GM10248 (cell line): ENCODE data around the gene DOCK7.
A peak's percentile ranks its signal among the peaks of the same experiment; 100 is the strongest.

ENCODE experiments used
- CTCF ChIA-PET: fragments of 300-600 bp; sonication (Branson Sonifier 250); formaldehyde crosslinking; extraction: SDS; loops from one replicate; lab custom pipeline; 2021; ENCODE audit warnings: antibody characterized with exemption; lab: Yijun Ruan, JAX
- POLR2A ChIA-PET: fragments of 350-650 bp; sonication (Branson Sonifier 250); formaldehyde crosslinking; extraction: SDS; loops from one replicate; lab custom pipeline; 2020; ENCODE audit warnings: antibody characterized with exemption; lab: Yijun Ruan, JAX
- DNase-seq: peaks from one replicate; pipeline ENCODE4 v3.0.0; 2012; ENCODE audit errors: extremely low spot score
- TF ChIP-seq, protein P1 (sequence below): IDR thresholded peaks from 2 replicates; pipeline ENCODE4 v1.5.1; 2012; ENCODE audit warnings: mild to moderate bottlenecking, low read depth; ENCODE audit errors: extremely low read depth, missing control alignments, control extremely low read depth

Gene DOCK7

DNA sequence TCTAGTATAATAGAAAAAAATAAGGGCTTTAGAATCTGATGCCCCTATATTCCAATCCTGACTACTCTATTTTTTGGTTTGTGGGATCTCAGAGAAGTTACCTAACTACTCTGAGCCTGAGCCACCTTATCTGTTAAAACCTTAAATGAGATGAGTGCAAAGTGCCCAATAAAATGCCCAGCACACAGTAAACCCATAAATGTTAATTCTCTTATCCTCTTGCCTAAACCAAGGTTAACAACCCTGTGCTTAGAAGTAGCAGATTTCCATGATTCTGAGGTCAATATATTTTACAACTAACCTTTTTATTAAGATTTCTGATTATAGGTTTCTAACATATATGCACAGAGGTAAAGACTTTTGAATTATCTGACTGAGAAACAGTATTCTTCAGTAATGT, 35.8 kb downstream of the DOCK7 start:
- CTCF ChIA-PET: no interaction called here
- TF ChIP-seq, protein P1, sequence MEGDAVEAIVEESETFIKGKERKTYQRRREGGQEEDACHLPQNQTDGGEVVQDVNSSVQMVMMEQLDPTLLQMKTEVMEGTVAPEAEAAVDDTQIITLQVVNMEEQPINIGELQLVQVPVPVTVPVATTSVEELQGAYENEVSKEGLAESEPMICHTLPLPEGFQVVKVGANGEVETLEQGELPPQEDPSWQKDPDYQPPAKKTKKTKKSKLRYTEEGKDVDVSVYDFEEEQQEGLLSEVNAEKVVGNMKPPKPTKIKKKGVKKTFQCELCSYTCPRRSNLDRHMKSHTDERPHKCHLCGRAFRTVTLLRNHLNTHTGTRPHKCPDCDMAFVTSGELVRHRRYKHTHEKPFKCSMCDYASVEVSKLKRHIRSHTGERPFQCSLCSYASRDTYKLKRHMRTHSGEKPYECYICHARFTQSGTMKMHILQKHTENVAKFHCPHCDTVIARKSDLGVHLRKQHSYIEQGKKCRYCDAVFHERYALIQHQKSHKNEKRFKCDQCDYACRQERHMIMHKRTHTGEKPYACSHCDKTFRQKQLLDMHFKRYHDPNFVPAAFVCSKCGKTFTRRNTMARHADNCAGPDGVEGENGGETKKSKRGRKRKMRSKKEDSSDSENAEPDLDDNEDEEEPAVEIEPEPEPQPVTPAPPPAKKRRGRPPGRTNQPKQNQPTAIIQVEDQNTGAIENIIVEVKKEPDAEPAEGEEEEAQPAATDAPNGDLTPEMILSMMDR: no peak
- POLR2A ChIA-PET: no interaction called here
- DNase-seq: no peak

DNA sequence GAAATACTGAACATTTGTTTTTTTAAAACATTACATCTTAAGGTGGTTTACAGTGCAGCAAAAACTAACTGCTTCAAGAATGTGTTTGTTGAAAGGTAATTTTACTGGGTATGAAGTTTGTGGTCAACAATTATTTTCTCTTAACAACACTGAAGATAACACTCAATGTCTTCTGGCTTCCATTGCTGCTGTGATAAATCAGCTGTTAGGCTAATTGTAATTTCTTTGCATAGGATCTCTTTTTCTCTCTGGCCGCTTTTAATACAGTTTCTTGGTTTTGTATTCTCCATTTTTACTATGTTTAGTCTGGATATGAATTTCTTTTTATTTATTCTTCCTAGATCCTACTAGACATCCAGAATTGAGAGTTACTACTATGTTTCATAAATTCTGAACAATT, 44.9 kb downstream of the DOCK7 start:
- ChIA-PET POLR2A (no interaction called here), CTCF (no interaction called here)
- no peak for DNase-seq
- TF ChIP-seq, protein P1: no peak

DNA sequence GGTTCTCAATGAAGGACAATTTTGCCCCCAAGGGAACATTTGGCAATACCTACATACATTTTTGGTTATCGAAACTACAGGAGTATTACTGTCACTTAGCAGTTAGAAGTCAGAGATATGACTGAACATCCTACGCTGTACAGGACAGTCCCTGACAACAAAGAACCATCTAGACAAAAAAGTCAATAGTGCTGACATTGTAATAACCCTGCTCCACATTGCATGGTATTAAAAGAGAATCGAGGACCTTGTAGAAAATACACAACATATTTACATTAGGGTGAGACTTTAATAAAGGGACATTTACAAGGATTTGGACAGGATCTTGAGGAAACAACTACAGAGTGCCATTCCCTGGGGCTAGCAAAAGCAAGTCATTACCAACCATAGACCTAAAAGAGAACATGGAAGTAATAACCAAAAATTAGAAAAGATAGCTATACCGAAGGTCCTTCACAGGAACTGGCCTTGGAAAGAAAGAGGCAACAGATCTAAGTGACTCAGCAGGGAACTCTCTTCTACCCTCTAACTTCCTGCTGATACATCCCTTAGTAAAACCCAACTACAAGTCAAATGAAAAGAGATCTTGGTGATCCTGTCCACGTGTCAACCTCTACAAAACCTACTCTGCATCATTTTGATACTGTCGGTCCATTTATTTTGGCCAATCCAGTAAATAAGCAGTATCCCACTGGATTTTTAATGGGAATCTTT, 50.6 kb downstream of the DOCK7 start:
- ChIA-PET CTCF (no interaction called here), POLR2A (no interaction called here)
- no peak for DNase-seq
- TF ChIP-seq, protein P1: no peak

DNA sequence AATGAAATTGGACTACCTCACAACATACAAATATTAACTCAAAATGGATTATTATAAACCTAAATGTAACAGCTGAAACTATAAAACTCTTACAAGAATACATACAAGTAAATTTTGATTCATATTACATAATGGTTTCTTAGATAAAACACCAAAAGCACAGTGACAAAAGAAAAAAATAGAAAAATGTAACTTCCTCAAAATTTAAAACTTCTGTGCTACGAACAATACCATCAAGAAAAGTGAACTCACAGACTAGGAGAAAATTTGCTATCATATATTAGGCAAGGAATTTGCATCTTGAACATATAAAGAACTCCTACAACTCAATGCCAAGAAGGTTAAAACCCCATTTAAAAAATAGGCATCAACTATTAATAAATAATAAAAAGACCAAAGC, 59.7 kb downstream of the DOCK7 start:
- POLR2A ChIA-PET: no interaction called here
- CTCF ChIA-PET: no interaction called here
- no peak for DNase-seq
- TF ChIP-seq, protein P1: no peak

DNA sequence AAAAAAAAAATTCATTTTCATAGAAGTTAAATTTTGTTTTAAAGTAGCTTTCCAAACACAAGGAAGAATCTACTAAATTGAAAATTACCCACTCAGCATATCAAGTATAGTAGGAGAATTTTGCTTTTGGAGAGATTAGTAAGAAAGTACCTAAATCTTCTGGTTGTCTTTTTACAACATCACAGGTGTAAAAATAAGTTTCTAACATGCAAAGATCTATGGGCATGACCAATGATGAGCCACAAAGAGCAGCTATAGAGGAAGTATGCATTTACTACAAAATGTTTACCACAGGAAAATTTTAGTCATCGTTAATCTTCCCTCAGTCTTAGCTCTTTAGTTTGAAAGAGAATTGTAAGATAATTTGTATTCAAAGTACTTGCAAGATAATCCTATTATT, 62.8 kb downstream of the DOCK7 start:
- CTCF ChIA-PET: interaction anchor here (1.0 kb wide), 1 partner anchor 15 kb away, joined by 5 read pairs; no protein-coding TSS in a partner anchor
- DNase-seq: peak; percentile 35
- POLR2A ChIA-PET: no interaction called here
- TF ChIP-seq, protein P1: no peak

DNA sequence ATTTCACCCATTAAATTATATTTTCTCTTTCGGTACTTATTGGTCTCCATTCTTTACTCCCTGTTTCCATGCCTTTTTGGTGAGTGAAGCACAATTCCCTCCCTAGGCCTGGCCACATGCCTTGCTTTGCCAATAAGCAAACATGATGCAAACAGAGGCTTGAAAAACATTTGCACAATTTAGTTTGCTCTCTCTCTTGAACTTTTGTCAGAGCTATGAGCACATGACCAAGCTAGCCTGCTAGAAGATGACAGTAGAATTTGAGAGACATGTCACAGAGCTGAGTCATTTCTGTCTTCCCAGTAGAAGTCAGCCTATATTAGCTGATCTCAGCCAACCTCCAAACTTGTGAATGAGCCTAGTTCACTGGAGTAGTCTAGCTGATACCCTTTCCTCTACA, 66.3 kb downstream of the DOCK7 start:
- ChIA-PET CTCF (interaction anchor here (2.7 kb wide), 1 partner anchor 8 kb away, joined by 8 read pairs; no protein-coding TSS in a partner anchor), POLR2A (no interaction called here)
- peak; percentile 50 for DNase-seq
- TF ChIP-seq, protein P1: no peak

DNA sequence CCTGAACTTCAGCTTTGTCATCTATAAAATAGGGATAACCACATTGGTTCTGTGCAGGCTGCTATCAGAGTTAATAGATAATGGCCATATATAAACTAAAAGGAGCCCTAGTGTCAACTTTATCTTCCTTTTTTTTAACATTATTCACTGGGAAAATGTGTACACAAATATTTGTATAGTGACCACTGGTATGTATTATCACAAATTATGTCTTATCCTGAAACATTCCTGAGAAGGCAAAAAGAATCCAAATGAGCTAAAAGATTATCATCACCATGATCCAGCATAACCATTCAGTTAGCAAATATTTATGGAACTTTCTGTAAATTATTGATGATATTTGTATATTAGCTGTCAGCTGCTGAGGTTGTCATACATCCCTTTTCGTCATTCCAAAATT, 74.3 kb downstream of the DOCK7 start:
- POLR2A ChIA-PET: no interaction called here
- TF ChIP-seq, protein P1: no peak

More for the DNA sequence above, 74.3 kb downstream of the DOCK7 start:
- CTCF ChIA-PET: interaction anchor here (1.7 to 2.1 kb wide), 2 partner anchors 9 to 16 kb away, joined by 4 to 8 read pairs; no protein-coding TSS in a partner anchor
- DNase-seq: no peak
